HUES48 (cell line): ENCODE data around the gene LRRC18.

Source experiments
- H3K27ac ChIP-seq: one replicate; pipeline ENCODE4 v1.7.0; 2013; ENCODE audit warnings: low read depth, low read length, inconsistent platforms
- H3K27me3 ChIP-seq: 2 replicates; pipeline ENCODE4 v1.6.1; 2013; ENCODE audit warnings: mild to moderate bottlenecking, low read length; ENCODE audit not compliant: control insufficient read depth, insufficient read depth
- H3K36me3 ChIP-seq: 2 replicates; pipeline ENCODE4 v1.6.1; 2013; ENCODE audit warnings: low read length; ENCODE audit not compliant: control insufficient read depth, insufficient read depth
- H3K4me1 ChIP-seq: 2 replicates; pipeline ENCODE4 v1.6.1; 2013; ENCODE audit warnings: mild to moderate bottlenecking, low read length; ENCODE audit not compliant: control insufficient read depth, insufficient read depth
- H3K4me3 ChIP-seq: 2 replicates; pipeline ENCODE4 v1.5.1; 2013; ENCODE audit warnings: mild to moderate bottlenecking, low read depth, low read length
- H3K9ac ChIP-seq: 2 replicates; pipeline ENCODE4 v1.6.1; 2013; ENCODE audit warnings: mild to moderate bottlenecking, low read depth, low read length, moderate library complexity
- H3K9me3 ChIP-seq: 2 replicates; pipeline ENCODE4 v1.6.1; 2013; ENCODE audit warnings: low read length; ENCODE audit not compliant: control insufficient read depth, insufficient read depth

The LRRC18 gene

DNA sequence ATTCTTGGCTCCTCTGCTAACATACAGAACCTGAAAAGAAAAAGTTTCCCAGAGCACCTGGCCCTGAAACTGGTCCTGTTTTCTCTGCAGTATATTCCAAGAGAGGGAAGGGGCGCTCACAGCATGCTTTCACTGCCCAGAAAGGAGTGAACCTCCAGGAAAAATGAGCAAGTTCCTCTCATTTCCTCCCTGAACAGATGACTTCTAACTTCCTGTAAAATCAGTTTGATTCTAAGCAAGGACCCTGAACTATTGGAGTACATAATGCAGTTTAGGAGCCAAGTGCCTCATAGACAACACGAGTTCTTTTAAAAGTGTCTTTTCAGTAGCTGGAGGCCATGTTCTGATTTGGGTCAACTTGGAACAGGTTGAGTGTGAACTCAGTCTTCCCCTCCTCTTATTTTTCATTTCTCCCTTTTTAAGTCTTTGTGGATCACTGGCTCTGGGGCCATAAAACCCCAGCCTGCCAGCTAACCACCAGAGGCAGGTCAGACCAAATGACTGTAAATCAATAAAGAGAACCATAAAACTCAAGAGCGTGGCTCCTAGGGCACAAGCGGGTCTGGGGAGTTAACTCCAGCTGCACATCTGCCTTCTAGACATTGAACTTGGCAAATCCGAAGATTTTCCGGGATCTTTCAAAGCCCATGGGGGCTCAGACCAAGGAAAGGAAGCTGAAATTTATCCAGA is 5.9 kb upstream of the LRRC18 start:
- H3K4me3 ChIP-seq = no peak overlapping the region
- H3K9ac ChIP-seq = no peak overlapping the region
- H3K9me3 ChIP-seq = no peaks in the 10 kb centered on the region
- no peaks in the 10 kb centered on the region for H3K27me3 ChIP-seq
- no peak overlapping the region for H3K27ac ChIP-seq
- H3K36me3 ChIP-seq = no peaks in the 10 kb centered on the region
- H3K4me1 ChIP-seq = no peaks in the 10 kb centered on the region

DNA sequence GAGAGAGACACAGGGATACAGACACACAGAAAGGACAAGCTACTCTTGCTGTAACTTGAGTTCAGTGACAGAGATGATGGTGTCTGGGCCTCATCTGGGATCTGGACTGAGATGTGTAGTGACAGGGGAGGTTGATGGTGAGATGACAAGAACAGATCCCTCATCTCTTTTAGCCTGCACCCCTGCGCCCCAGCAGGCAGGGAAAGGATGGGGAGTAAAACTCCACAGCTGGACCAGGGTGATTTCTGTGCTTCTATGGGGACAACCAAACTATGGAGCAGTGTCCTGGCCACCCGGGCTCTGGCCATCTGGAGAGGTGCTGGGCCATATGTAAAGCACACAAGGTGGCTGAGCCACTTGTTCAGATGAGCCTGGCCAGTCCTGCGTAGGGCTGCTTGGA is 4.5 kb upstream of the LRRC18 start:
- Histone ChIP-seq H3K4me1 (no peaks in the 10 kb centered on the region), H3K27me3 (no peaks in the 10 kb centered on the region), H3K4me3 (no peak overlapping the region), H3K9ac (no peak overlapping the region), H3K9me3 (no peaks in the 10 kb centered on the region), H3K27ac (no peak overlapping the region), H3K36me3 (no peaks in the 10 kb centered on the region)

DNA sequence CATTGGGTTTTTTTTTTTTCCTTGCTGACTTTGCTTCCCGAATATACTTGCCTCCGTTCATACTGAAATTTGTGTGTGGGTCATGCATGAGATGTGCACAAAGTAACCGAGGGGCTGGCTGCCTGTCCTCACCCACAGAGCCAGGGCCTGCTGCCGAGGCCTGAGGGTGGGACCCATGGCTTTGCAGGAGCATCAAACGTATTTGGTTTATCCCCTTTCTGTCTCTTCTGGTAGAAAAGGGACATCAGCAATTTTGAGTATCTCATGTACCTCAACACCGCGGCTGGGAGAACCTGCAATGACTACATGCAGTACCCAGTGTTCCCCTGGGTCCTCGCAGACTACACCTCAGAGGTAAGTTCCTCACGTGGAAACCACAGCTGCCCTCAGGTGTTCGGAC is 3.5 kb upstream of the LRRC18 start:
- H3K4me3 ChIP-seq = no peak overlapping the region
- no peak overlapping the region for H3K27ac ChIP-seq
- no peak overlapping the region for H3K9ac ChIP-seq
- no peaks in the 10 kb centered on the region for H3K27me3 ChIP-seq
- no peaks in the 10 kb centered on the region for H3K4me1 ChIP-seq
- H3K9me3 ChIP-seq = no peaks in the 10 kb centered on the region
- no peaks in the 10 kb centered on the region for H3K36me3 ChIP-seq

DNA sequence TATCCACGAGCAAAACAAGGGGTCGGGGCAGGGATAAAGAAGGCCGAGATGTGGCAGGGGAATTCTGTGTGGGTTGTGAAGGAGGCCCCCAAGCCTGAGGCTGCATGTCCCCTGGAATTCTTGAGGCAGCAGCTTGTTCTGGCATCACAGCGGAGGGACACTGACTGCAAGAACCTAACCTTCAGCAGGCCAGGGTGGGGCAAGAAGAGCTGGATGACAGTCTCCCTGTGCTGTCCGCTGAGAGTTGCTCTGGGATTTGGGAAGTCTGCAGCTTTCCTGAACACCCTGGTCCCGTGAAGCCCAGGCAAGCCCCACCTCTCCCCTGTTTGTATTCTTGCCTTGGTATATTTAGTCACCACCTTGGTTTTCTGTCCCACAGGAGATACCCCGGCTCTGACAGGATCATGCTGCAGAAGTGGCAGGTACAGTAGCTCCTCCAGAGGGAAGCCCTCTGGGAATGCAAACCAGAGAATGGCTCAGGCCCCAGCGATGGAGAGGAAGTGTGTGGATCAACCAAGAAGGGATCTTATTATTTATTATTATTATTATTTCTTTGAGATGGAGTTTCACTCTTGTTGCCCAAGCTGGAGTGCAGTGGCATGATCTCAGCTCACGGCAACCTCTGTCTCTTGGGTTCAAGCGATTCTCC is 1.9 kb upstream of the LRRC18 start:
- Histone ChIP-seq H3K27ac (no peak overlapping the region), H3K27me3 (no peaks in the 10 kb centered on the region), H3K9ac (no peak overlapping the region), H3K9me3 (no peaks in the 10 kb centered on the region), H3K4me1 (no peaks in the 10 kb centered on the region), H3K4me3 (no peak overlapping the region), H3K36me3 (no peaks in the 10 kb centered on the region)

DNA sequence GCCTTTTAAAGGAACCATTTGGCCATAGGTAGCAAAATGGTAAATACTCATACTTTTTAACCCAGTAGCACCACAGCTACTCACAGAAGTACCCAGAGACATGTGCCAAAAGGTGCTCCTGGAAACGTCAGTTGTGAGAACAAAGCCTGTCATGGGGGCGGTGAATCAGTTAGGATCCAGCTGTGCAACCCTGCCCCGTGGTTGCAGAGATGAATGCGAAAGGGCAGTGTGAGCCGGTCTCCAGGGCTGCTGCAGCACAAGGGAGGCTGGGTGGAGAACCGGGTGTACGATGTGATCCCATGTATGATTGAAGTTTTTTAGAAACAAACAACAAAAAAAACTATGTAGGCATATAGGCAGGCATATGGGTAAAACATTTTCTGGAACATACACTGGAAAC is 1.3 kb upstream of the LRRC18 start:
- Histone ChIP-seq H3K9ac (no peak overlapping the region), H3K27me3 (no peaks in the 10 kb centered on the region), H3K36me3 (no peaks in the 10 kb centered on the region), H3K4me3 (no peak overlapping the region), H3K4me1 (no peaks in the 10 kb centered on the region), H3K9me3 (no peaks in the 10 kb centered on the region), H3K27ac (no peak overlapping the region)

DNA sequence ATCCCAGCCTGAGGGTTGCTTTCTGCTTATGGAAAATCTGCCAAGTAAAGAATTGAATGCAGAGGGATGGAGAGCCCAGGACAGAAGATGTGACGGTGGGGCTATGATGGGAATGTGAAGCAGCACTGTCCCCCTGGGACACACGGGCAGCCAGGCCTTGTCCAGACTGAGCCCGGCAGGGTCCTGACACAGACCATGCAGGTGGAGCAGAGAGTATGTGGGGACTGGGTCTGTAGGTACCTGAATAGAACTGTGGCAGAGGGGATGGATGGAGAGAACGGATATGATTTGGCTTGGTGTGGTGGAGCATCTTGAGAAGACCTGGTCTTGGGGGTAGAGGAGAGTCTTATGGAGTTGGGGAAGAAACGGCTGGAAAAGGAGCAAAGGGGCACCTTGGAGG is 732 bp upstream of the LRRC18 start:
- Histone ChIP-seq H3K4me1 (no peaks in the 10 kb centered on the region), H3K36me3 (no peaks in the 10 kb centered on the region), H3K9me3 (no peaks in the 10 kb centered on the region), H3K4me3 (no peak overlapping the region), H3K9ac (no peak overlapping the region), H3K27ac (no peak overlapping the region), H3K27me3 (no peaks in the 10 kb centered on the region)

DNA sequence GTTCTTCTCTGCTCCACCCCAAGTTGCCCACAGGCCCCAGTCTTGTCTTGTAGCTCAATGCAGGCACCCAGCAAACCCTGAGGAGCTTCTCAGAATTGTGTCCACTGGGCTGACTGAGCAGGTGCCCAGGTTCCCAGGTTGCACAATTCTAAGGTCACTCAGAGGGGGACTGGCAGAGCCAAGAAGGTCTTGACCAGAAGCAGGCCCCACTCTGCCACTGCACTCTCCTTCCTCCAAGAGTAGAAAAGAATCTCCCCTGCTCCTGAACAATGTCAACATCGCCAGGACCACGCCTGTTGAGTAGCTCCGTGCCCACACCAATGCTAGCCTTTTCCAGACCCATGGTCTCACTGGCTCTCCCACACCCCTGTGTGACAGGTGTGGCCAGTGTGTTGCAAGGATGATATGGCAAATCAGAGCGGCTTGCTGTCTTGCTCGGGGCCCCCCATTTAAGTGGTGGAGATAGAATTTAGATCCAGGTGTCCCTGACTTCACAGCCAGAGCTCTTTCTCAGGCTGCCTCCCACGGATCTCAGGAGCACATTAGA is 577 bp downstream of the LRRC18 start:
- no peaks in the 10 kb centered on the region for H3K36me3 ChIP-seq
- no peak overlapping the region for H3K9ac ChIP-seq
- no peaks in the 10 kb centered on the region for H3K9me3 ChIP-seq
- H3K27ac ChIP-seq = no peak overlapping the region
- no peak overlapping the region for H3K4me3 ChIP-seq
- H3K27me3 ChIP-seq = no peaks in the 10 kb centered on the region
- no peaks in the 10 kb centered on the region for H3K4me1 ChIP-seq

DNA sequence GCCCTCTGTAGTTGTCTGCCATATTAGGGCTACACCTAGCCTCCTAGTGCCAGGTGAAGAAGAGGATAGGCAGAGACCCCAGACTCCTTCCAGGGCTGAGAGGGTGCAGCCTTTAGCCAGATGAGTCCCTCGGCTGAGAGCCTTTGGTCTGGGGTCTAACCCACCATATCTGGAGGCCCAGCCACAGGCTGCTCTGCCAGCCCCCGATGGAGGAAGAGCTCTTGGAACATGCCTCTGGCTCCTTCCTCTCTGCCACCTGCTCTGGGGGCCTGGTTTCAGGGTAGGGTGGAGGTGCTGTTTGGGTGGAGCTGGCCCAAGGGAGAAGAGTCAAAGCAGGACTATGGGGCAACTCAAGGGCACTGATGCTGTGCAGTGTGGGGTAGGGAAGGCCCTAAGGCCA is 1.4 kb downstream of the LRRC18 start:
- Histone ChIP-seq H3K36me3 (no peaks in the 10 kb centered on the region), H3K9ac (no peak overlapping the region), H3K27me3 (no peaks in the 10 kb centered on the region)

DNA sequence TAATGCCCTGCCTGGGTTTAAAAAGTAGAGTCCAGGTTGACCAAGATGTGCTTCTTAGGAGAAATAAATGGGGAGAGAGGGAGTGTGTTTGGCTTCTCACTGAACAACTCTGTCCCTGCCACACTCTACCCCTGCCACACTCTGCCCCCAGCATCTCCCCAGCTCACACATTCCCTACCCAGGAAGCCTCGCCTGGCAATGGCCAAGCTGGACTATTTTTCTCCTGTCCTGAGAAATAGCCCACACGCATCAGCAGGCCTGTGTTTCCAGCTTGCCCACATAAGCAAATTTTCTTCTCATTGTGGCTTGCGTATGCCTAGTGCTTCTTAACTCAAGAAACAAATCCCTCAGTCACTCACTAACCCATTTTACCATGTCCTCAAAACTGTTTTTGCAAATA is 1.8 kb downstream of the LRRC18 start:
- no peaks in the 10 kb centered on the region for H3K27me3 ChIP-seq
- no peak overlapping the region for H3K4me3 ChIP-seq
- H3K9ac ChIP-seq = no peak overlapping the region
- H3K4me1 ChIP-seq = no peaks in the 10 kb centered on the region
- H3K36me3 ChIP-seq = no peaks in the 10 kb centered on the region
- no peak overlapping the region for H3K27ac ChIP-seq
- no peaks in the 10 kb centered on the region for H3K9me3 ChIP-seq

More for the DNA sequence above, 1.4 kb downstream of the LRRC18 start:
- no peak overlapping the region for H3K27ac ChIP-seq
- H3K4me3 ChIP-seq = no peak overlapping the region
- no peaks in the 10 kb centered on the region for H3K4me1 ChIP-seq
- H3K9me3 ChIP-seq = no peaks in the 10 kb centered on the region

DNA sequence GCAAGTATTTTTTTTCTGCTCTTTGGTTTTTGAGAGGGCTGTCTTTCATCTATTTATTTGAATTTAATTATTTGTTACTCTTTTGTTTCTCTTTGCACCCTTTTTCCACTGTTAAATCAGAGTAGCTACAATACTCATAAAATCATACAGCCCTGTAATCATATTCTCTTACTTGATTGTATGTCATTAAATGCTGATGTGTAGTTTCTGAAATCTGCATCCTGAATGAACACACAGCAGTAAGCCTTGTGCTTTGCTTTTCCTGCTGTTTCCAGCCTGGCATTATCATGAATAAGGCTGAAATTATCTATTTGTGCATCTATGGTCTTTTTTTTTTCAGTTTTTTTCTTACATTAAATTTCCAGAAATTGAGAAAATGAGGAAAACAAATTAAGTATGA is 4.1 kb downstream of the LRRC18 start:
- H3K36me3 ChIP-seq = no peaks in the 10 kb centered on the region
- no peak overlapping the region for H3K9ac ChIP-seq
- no peak overlapping the region for H3K27ac ChIP-seq
- H3K27me3 ChIP-seq = no peaks in the 10 kb centered on the region
- no peaks in the 10 kb centered on the region for H3K9me3 ChIP-seq
- H3K4me3 ChIP-seq = no peak overlapping the region
- 0 out of 2 replicates have a peak, but pooled peaks cover 4% of the 10 kb centered on the region for H3K4me1 ChIP-seq

DNA sequence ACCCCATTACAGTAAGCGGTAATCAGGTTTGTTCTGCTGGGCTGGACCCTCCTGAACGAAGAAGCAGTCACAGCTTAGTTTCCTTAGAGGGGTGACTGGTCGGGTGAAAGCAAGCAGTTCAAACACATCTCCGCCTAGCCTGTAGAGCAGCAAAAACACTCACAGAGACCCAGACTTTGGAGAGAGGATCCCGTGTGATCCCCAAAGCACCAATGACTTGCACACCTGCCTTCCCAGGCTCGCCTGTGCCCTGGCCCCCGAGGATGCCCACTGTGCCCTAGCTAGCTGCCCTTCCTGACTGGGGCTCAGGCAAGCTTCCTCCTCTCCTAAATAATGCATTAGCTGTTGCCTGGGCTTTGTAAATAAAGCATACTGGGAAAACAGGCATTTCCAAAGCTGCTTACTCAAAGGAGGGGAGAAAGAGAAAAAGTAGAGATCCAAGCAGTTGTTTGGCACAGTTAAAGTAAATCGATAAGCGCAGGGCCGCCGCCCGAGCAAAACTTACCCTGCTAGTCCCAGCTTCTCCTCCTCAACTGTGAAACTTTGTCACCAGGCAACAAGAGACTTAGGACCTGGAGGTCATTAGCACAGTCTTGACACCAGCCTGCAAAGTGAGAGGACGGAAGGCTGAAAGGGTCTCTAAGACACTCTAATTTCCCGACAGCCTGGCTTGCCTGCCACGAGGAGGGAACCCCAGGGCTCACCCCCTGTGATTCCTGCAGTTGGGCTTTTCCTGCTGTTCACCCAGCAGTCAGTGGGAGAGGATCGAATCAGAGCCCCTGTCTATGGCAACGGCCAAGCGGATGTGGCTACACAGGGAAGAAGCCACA is 4.8 kb downstream of the LRRC18 start:
- H3K9ac ChIP-seq = no peak overlapping the region
- no peaks in the 10 kb centered on the region for H3K9me3 ChIP-seq
- no peak overlapping the region for H3K27ac ChIP-seq
- H3K4me1 ChIP-seq = 0 out of 2 replicates have a peak, but pooled peaks cover 4% of the 10 kb centered on the region
- no peaks in the 10 kb centered on the region for H3K27me3 ChIP-seq
- H3K36me3 ChIP-seq = no peaks in the 10 kb centered on the region
- no peak overlapping the region for H3K4me3 ChIP-seq
